IPS DF 4.7 (cell line): ENCODE measurements around the gene MAP2K7.

Experiments used
- DNase-seq: peaks from one replicate; pipeline ENCODE4 v3.0.0-alpha.2; 2013; ENCODE audit warnings: low spot score; ENCODE audit errors: extremely low read depth

The MAP2K7 gene

GRCh38 chr19:7961920-7962626, 58.4 kb downstream of the MAP2K7 start:
- DNase-seq: no peak

- no peak for DNase-seq
These were observed 59.1 kb downstream of the MAP2K7 start for GRCh38 chr19:7962644-7963268.

- DNase-seq: no peak
These were observed 59.9 kb downstream of the MAP2K7 start for GRCh38 chr19:7963566-7963965.
